ENCODE data around the gene ISL2. TPM values are rescaled to one million over a fixed set of nuclear protein-coding genes. Genes with fewer than 3 reads are reported as not detected.
A peak's percentile ranks its signal among the peaks of the same experiment; 100 is the strongest.

ISL2 gene
- total RNA-seq, 1 donor from 2014 or later: 78.7 TPM

- Mint-ChIP-seq H3K4me3 (ENCODE audit: unreplicated experiment) (no peak overlapping the region), H3K4me1 (ENCODE audit: low read depth, unreplicated experiment) (no peaks in the 10 kb centered on the region), H3K27ac (ENCODE audit: unreplicated experiment) (no peak overlapping the region), H3K27me3 (ENCODE audit: unreplicated experiment) (no peaks in the 10 kb centered on the region), H3K36me3 (ENCODE audit: unreplicated experiment) (no peaks in the 10 kb centered on the region), H3K9me3 (ENCODE audit: unreplicated experiment) (no peaks in the 10 kb centered on the region)
- no peak for DNase-seq
- no peak for TF ChIP-seq CTCF (IDR thresholded peaks at IDR 0.05; ENCODE audit: partially characterized antibody, unreplicated experiment)
These were observed 37.6 kb upstream of the ISL2 start for GRCh38 chr15:76298986-76299385.

- Mint-ChIP-seq H3K9me3 (ENCODE audit: unreplicated experiment) (no peaks in the 10 kb centered on the region), H3K27me3 (ENCODE audit: unreplicated experiment) (no peaks in the 10 kb centered on the region), H3K4me1 (ENCODE audit: low read depth, unreplicated experiment) (no peaks in the 10 kb centered on the region), H3K27ac (ENCODE audit: unreplicated experiment) (no peak overlapping the region), H3K4me3 (ENCODE audit: unreplicated experiment) (no peak overlapping the region), H3K36me3 (ENCODE audit: unreplicated experiment) (no peaks in the 10 kb centered on the region)
- TF ChIP-seq CTCF (IDR thresholded peaks at IDR 0.05; ENCODE audit: partially characterized antibody, unreplicated experiment): no peak
- DNase-seq: no peak
These were observed 36.8 kb upstream of the ISL2 start for GRCh38 chr15:76299786-76300185.

GRCh38 chr15:76303909-76304308 lies 32.7 kb upstream of the ISL2 start:
- no peaks in the 10 kb centered on the region for H3K36me3 Mint-ChIP-seq (ENCODE audit: unreplicated experiment)
- no peak overlapping the region for H3K4me3 Mint-ChIP-seq (ENCODE audit: unreplicated experiment)
- H3K27me3 Mint-ChIP-seq (ENCODE audit: unreplicated experiment): no peaks in the 10 kb centered on the region
- no peak for TF ChIP-seq CTCF (IDR thresholded peaks at IDR 0.05; ENCODE audit: partially characterized antibody, unreplicated experiment)
- no peaks in the 10 kb centered on the region for H3K4me1 Mint-ChIP-seq (ENCODE audit: low read depth, unreplicated experiment)
- H3K27ac Mint-ChIP-seq (ENCODE audit: unreplicated experiment): no peak overlapping the region
- DNase-seq: no peak
- H3K9me3 Mint-ChIP-seq (ENCODE audit: unreplicated experiment): no peaks in the 10 kb centered on the region

- Mint-ChIP-seq H3K27me3 (ENCODE audit: unreplicated experiment) (no peaks in the 10 kb centered on the region), H3K4me1 (ENCODE audit: low read depth, unreplicated experiment) (peaks cover 20% of the 10 kb centered on the region), H3K36me3 (ENCODE audit: unreplicated experiment) (no peaks in the 10 kb centered on the region), H3K9me3 (ENCODE audit: unreplicated experiment) (peaks cover 3% of the 10 kb centered on the region), H3K4me3 (ENCODE audit: unreplicated experiment) (peak overlapping the region; percentile 89), H3K27ac (ENCODE audit: unreplicated experiment) (peak overlapping the region; percentile 78)
- no peak for DNase-seq
- no peak for TF ChIP-seq CTCF (IDR thresholded peaks at IDR 0.05; ENCODE audit: partially characterized antibody, unreplicated experiment)
These were observed 26.8 kb upstream of the ISL2 start for GRCh38 chr15:76309601-76310330.

GRCh38 chr15:76310475-76311099 lies 26.0 kb upstream of the ISL2 start:
- Mint-ChIP-seq H3K9me3 (ENCODE audit: unreplicated experiment) (peaks cover 3% of the 10 kb centered on the region), H3K4me3 (ENCODE audit: unreplicated experiment) (peak overlapping the region; percentile 89), H3K27ac (ENCODE audit: unreplicated experiment) (peak overlapping the region; percentile 78), H3K4me1 (ENCODE audit: low read depth, unreplicated experiment) (peaks cover 20% of the 10 kb centered on the region), H3K36me3 (ENCODE audit: unreplicated experiment) (no peaks in the 10 kb centered on the region), H3K27me3 (ENCODE audit: unreplicated experiment) (no peaks in the 10 kb centered on the region)
- DNase-seq: peak; percentile 34
- TF ChIP-seq CTCF (IDR thresholded peaks at IDR 0.05; ENCODE audit: partially characterized antibody, unreplicated experiment): no peak
